MM.1S (cell line): ENCODE results near the gene CHID1.

Source experiments
- EZH2 ChIP-seq: fragments of 300-600 bp; sonication (generic); optimal IDR thresholded peaks from 2 replicates; pipeline ENCODE3; 2017; ENCODE audit warnings: low read depth, mild to moderate bottlenecking, antibody characterized with exemption, low read length, mixed read lengths
- EZH2phosphoT487 ChIP-seq: fragments of 300-600 bp; sonication (generic); IDR thresholded peaks from 2 replicates; pipeline ENCODE4 v1.6.1; 2018; ENCODE audit warnings: antibody characterized with exemption, low read length
- TF ChIP-seq, protein P1 (sequence below): fragments of 300-600 bp; sonication (generic); IDR thresholded peaks from 2 replicates; pipeline ENCODE4 v1.5.1; 2016; ENCODE audit warnings: antibody characterized with exemption, low read length, mixed read lengths

DNA sequence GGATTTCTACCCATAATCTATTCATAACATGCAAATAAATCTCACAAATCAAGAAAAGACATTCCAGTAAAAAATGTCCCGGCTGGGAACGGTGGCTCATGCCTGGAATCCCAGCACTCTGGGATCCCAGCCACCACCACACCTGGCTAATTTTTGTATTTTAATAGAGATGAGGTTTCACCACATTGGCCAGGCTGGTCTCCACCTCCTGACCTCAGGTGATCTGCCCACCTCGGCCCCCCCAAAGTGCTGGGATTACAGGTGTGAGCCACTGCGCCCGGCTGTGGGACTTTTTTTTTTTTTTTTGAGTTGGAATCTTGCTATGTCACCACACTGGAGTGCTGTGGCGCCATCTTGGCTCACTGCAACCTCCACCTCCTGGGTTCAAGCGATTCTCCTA, 4.7 kb downstream of the CHID1 start:
- TF ChIP-seq, protein P1, sequence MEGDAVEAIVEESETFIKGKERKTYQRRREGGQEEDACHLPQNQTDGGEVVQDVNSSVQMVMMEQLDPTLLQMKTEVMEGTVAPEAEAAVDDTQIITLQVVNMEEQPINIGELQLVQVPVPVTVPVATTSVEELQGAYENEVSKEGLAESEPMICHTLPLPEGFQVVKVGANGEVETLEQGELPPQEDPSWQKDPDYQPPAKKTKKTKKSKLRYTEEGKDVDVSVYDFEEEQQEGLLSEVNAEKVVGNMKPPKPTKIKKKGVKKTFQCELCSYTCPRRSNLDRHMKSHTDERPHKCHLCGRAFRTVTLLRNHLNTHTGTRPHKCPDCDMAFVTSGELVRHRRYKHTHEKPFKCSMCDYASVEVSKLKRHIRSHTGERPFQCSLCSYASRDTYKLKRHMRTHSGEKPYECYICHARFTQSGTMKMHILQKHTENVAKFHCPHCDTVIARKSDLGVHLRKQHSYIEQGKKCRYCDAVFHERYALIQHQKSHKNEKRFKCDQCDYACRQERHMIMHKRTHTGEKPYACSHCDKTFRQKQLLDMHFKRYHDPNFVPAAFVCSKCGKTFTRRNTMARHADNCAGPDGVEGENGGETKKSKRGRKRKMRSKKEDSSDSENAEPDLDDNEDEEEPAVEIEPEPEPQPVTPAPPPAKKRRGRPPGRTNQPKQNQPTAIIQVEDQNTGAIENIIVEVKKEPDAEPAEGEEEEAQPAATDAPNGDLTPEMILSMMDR: no peak
- TF ChIP-seq EZH2 (no peak), EZH2phosphoT487 (no peak)
